Measurements from ENCODE around the gene CADPS. TPM values are rescaled to one million over a fixed set of nuclear protein-coding genes. Genes with fewer than 3 reads are reported as not detected.

CADPS gene
- total RNA-seq, 2 experiments from 2014 or later = 61.3 to 68.6 TPM

GRCh38 chr3:62724503-62724902, 150.7 kb downstream of the CADPS start:
- BruUV-seq (replicated peaks) = no TSS peak
- DNase-seq (ENCODE audit: low spot score) = peak; percentile 47
- ChIA-PET CTCF (ENCODE audit: unreplicated experiment) (interaction anchor here (0.6 to 1.5 kb wide), 6 partner anchors 15 to 99 kb away, joined by 3 to 5 read pairs (median 3); no protein-coding TSS in a partner anchor), POLR2A (interaction anchor here (0.7 to 8.2 kb wide), 23 partner anchors 11 to 149 kb away, joined by 3 to 117 read pairs (median 8); no protein-coding TSS in a partner anchor)
- Histone ChIP-seq H3K36me3 (ENCODE audit: insufficient read depth, low read length) (no peaks in the 10 kb centered on the region; the same call in 1 of the 2 replicates), H4K20me1 (ENCODE audit: insufficient read depth, low read length) (no peaks in the 10 kb centered on the region), H2AFZ (ENCODE audit: low read length) (peak overlapping the region; percentile 88; the same call in 1 of the 2 replicates), H3K4me2 (ENCODE audit: low read length) (peak overlapping the region; percentile 91), H3K79me2 (ENCODE audit: insufficient read depth, low read depth, low read length) (no peaks in the 10 kb centered on the region), H3K9me2 (ENCODE audit: insufficient read depth, low read length) (no peaks in the 10 kb centered on the region), H3K4me3 (ENCODE audit: low read depth, low read length, poor library complexity, severe bottlenecking) (peak overlapping the region; percentile 58), H3K27ac (ENCODE audit: low read depth, low read length, poor library complexity, severe bottlenecking) (peak overlapping the region; percentile 85), H3K4me1 (ENCODE audit: insufficient read depth, low read length, poor library complexity, severe bottlenecking) (peaks cover 77% of the 10 kb centered on the region), H3K9me3 (ENCODE audit: low read length) (no peaks in the 10 kb centered on the region)
- intact Hi-C loops (cut with micrococcal nuclease; ENCODE audit: unreplicated experiment) = no loop called here
- no peak for TF ChIP-seq EZH2phosphoT487 (IDR thresholded peaks at IDR 0.05; ENCODE audit: borderline replicate concordance, low read depth, low read length)
- no peak for TF ChIP-seq CTCF (conservative IDR thresholded peaks at IDR 0.05; ENCODE audit: low read length)

- TF ChIP-seq EZH2phosphoT487 (IDR thresholded peaks at IDR 0.05; ENCODE audit: borderline replicate concordance, low read depth, low read length) (no peak), CTCF (conservative IDR thresholded peaks at IDR 0.05; ENCODE audit: low read length) (no peak)
- CTCF ChIA-PET (ENCODE audit: unreplicated experiment) = interaction anchor here (0.6 to 1.5 kb wide), 12 partner anchors 11 to 101 kb away, joined by 3 to 7 read pairs (median 3); no protein-coding TSS in a partner anchor
- Histone ChIP-seq H3K9me2 (ENCODE audit: insufficient read depth, low read length) (no peaks in the 10 kb centered on the region), H3K4me1 (ENCODE audit: insufficient read depth, low read length, poor library complexity, severe bottlenecking) (peaks cover 77% of the 10 kb centered on the region), H3K4me3 (ENCODE audit: low read depth, low read length, poor library complexity, severe bottlenecking) (peak overlapping the region; percentile 58), H3K79me2 (ENCODE audit: insufficient read depth, low read depth, low read length) (no peaks in the 10 kb centered on the region), H3K9me3 (ENCODE audit: low read length) (no peaks in the 10 kb centered on the region), H4K20me1 (ENCODE audit: insufficient read depth, low read length) (no peaks in the 10 kb centered on the region), H3K4me2 (ENCODE audit: low read length) (peak overlapping the region; percentile 91), H2AFZ (ENCODE audit: low read length) (peak overlapping the region; percentile 88; the same call in 1 of the 2 replicates), H3K27ac (ENCODE audit: low read depth, low read length, poor library complexity, severe bottlenecking) (peak overlapping the region; percentile 85), H3K36me3 (ENCODE audit: insufficient read depth, low read length) (no peaks in the 10 kb centered on the region; the same call in 1 of the 2 replicates)
- TSS peak; percentile 55 for BruUV-seq (replicated peaks)
- intact Hi-C loops (cut with micrococcal nuclease; ENCODE audit: unreplicated experiment) = loop anchor here (1.0 to 2.0 kb wide), 5 partner anchors 31 to 149 kb away; no protein-coding TSS in a partner anchor
- POLR2A ChIA-PET = interaction anchor here (0.5 to 8.2 kb wide), 29 partner anchors 11 to 185 kb away, joined by 3 to 117 read pairs (median 5); no protein-coding TSS in a partner anchor
- peak; percentile 70 for DNase-seq (ENCODE audit: low spot score)
Measured at GRCh38 chr3:62723914-62724217, 151.3 kb downstream of the CADPS start.

All from OCI-LY7 (cell line).